Activated B cell treated with CpG ODN at 0.5 μM for 24 hours (primary cell): ENCODE data around the gene IFI27L2. TPM values are rescaled to one million over a fixed set of nuclear protein-coding genes. Genes with fewer than 3 reads are reported as not detected.

Experiments
- ATAC-seq: fragments of 200-7000 bp; cut with Tn5 transposase; one replicate; pipeline ENCODE4 v1.10.0; 2021; ENCODE audit warnings: low read depth, mild to moderate bottlenecking, moderate library complexity
- CTCF ChIA-PET: fragments of 350-600 bp; sonication (Branson Sonifier 250); formaldehyde crosslinking; loops from one replicate; lab custom pipeline; 2021; ENCODE audit warnings: antibody characterized with exemption; lab: Charles Lee
- POLR2A ChIA-PET: fragments of 350-600 bp; sonication (Branson Sonifier 250); formaldehyde crosslinking; loops from one replicate; lab custom pipeline; 2021; ENCODE audit warnings: antibody characterized with exemption; lab: Charles Lee
- DNase-seq: peaks from one replicate; pipeline ENCODE4 v3.0.0; 2022
- H3K27ac Mint-ChIP-seq: one replicate; pipeline ENCODE4 v1.8.0; 2020; ENCODE audit warnings: mixed read lengths
- H3K27me3 Mint-ChIP-seq: one replicate; pipeline ENCODE4 v1.8.0; 2021; ENCODE audit warnings: mixed read lengths
- H3K36me3 Mint-ChIP-seq: one replicate; pipeline ENCODE4 v1.8.0; 2021; ENCODE audit warnings: low read depth, mixed read lengths
- H3K4me1 Mint-ChIP-seq: one replicate; pipeline ENCODE4 v1.8.0; 2021; ENCODE audit warnings: mixed read lengths
- H3K4me3 Mint-ChIP-seq: one replicate; pipeline ENCODE4 v1.8.0; 2020; ENCODE audit warnings: mild to moderate bottlenecking, mixed read lengths
- H3K9me3 Mint-ChIP-seq: one replicate; pipeline ENCODE4 v1.8.0; 2020; ENCODE audit warnings: mixed read lengths
- CTCF ChIP-seq: fragments of 200-600 bp; IDR thresholded peaks from one replicate; pipeline ENCODE4 v1.8.0; 2022; ENCODE audit warnings: antibody characterized with exemption, mild to moderate bottlenecking
- intact Hi-C: fragments of 100-400 bp; cut with micrococcal nuclease; formaldehyde crosslinking; loops from one replicate; pipeline ENCODE4 v1.15.1; 2024
- total RNA-seq: library from RNA; stranded (reverse); gene quantifications from 2 replicates; pipeline ENCODE4 v1.2.3, GENCODE V29; 2022

IFI27L2 gene
- total RNA-seq, 1 donor from 2014 or later: 37.3 TPM

- H3K4me1 Mint-ChIP-seq: peaks cover 15% of the 10 kb centered on the region
- ChIA-PET POLR2A (interaction anchor here (0.6 kb wide), 1 partner anchor 236 kb away, joined by 4 read pairs; no protein-coding TSS in a partner anchor), CTCF (no interaction called here)
- no peaks in the 10 kb centered on the region for H3K36me3 Mint-ChIP-seq
- no peaks in the 10 kb centered on the region for H3K9me3 Mint-ChIP-seq
- ATAC-seq (no peak), DNase-seq (peak; percentile 21)
- TF ChIP-seq CTCF: no peak
- H3K27me3 Mint-ChIP-seq: peaks cover 51% of the 10 kb centered on the region
- peak overlapping the region; percentile 77 for H3K4me3 Mint-ChIP-seq
- H3K27ac Mint-ChIP-seq: no peak overlapping the region
- intact Hi-C loops: loop anchor here (1.0 to 10.0 kb wide), 2 partner anchors 236 to 1360 kb away; partner anchors contain the start of gene GLRX5
Measured at GRCh38 chr14:94175011-94175745, 45.8 kb upstream of the IFI27L2 start.

GRCh38 chr14:94174604-94175010, 45.2 kb upstream of the IFI27L2 start:
- CTCF ChIA-PET: no interaction called here
- Mint-ChIP-seq H3K36me3 (no peaks in the 10 kb centered on the region), H3K4me3 (peak overlapping the region; percentile 77), H3K4me1 (peaks cover 15% of the 10 kb centered on the region), H3K27ac (no peak overlapping the region), H3K9me3 (no peaks in the 10 kb centered on the region), H3K27me3 (peaks cover 49% of the 10 kb centered on the region)
- DNase-seq (peak; percentile 20), ATAC-seq (no peak)
- POLR2A ChIA-PET: interaction anchor here (0.6 kb wide), 1 partner anchor 235 kb away, joined by 4 read pairs; no protein-coding TSS in a partner anchor
- intact Hi-C loops: loop anchor here (1.0 to 10.0 kb wide), 3 partner anchors 45 to 1360 kb away; partner anchors contain the start of genes GLRX5 and IFI27L2
- no peak for TF ChIP-seq CTCF

- TF ChIP-seq CTCF: no peak
- H3K36me3 Mint-ChIP-seq: no peaks in the 10 kb centered on the region
- H3K4me3 Mint-ChIP-seq: peak within 1 kb of the TSS; percentile 81
- H3K27ac Mint-ChIP-seq: no peak within 1 kb of the TSS
- peaks cover 43% of the 10 kb centered on the region for H3K27me3 Mint-ChIP-seq
- ChIA-PET POLR2A (interaction anchor here (0.6 kb wide), 1 partner anchor 234 kb away, joined by 4 read pairs; no protein-coding TSS in a partner anchor), CTCF (interaction anchor here (1.1 kb wide), 1 partner anchor 37 kb away, joined by 3 read pairs; no protein-coding TSS in a partner anchor)
- DNase-seq (peak; percentile 78), ATAC-seq (peak; percentile 93)
- no peaks in the 10 kb centered on the region for H3K9me3 Mint-ChIP-seq
- peaks cover 15% of the 10 kb centered on the region for H3K4me1 Mint-ChIP-seq
- intact Hi-C loops: loop anchor here (1.0 to 10.0 kb wide), 3 partner anchors 45 to 1361 kb away; partner anchors contain the start of genes DDX24, GLRX5, IFI27L1 and IFI27L2
Measured at GRCh38 chr14:94173885-94174603, 44.6 kb upstream of the IFI27L2 start, which contains the start of gene PPP4R4. PPP4R4 (plus strand) TSS chr14:94174322; CDS start chr14:94174466, 144 bp downstream.

- ChIA-PET CTCF (interaction anchor here (1.1 kb wide), 1 partner anchor 37 kb away, joined by 3 read pairs; no protein-coding TSS in a partner anchor), POLR2A (no interaction called here)
- Mint-ChIP-seq H3K27ac (no peak overlapping the region), H3K27me3 (peaks cover 40% of the 10 kb centered on the region), H3K9me3 (no peaks in the 10 kb centered on the region), H3K4me1 (peaks cover 15% of the 10 kb centered on the region), H3K4me3 (peak overlapping the region; percentile 81), H3K36me3 (no peaks in the 10 kb centered on the region)
- intact Hi-C loops: loop anchor here (2.0 to 10.0 kb wide), 2 partner anchors 93 to 1361 kb away; partner anchors contain the start of genes DDX24, GLRX5 and IFI27L1
- no peak for TF ChIP-seq CTCF
- DNase-seq (no peak), ATAC-seq (no peak)
Measured at GRCh38 chr14:94173471-94173884, 44.1 kb upstream of the IFI27L2 start.
